Prostate gland (tissue), 2 donors: ENCODE results near the gene FUOM. TPM values are rescaled to one million over a fixed set of nuclear protein-coding genes. Genes with fewer than 3 reads are reported as not detected.
A peak's percentile ranks its signal among the peaks of the same experiment; 100 is the strongest.
"Not testable (repeated sequence)": the region's sequence is repeated elsewhere in the genome, so short reads cannot be mapped to it uniquely, and the experiment has no call there.

Experiments used
- DNase-seq: peaks from one replicate; pipeline ENCODE4 v3.0.0-alpha.2; 2019; ENCODE audit warnings: low spot score
- H3K27ac ChIP-seq, 2 donors: fragments of 200-600 bp; sonication (generic); 2 replicates each; pipeline ENCODE4 v1.5.1; 2017 to 2019
- H3K27me3 ChIP-seq: fragments of 200-600 bp; sonication (generic); replicated peaks from 2 replicates; pipeline ENCODE4 v1.5.1; 2019; ENCODE audit not compliant: insufficient read depth
- H3K36me3 ChIP-seq, 2 donors: fragments of 200-600 bp; sonication (generic); 1 replicate in 1 of 2; 2 replicates in 1 of 2; pipeline versions ENCODE4 v1.5.1 to v1.8.1; 2017 to 2019
- H3K4me1 ChIP-seq: fragments of 200-600 bp; sonication (generic); replicated peaks from 2 replicates; pipeline ENCODE4 v1.5.1; 2019
- H3K4me3 ChIP-seq, 2 donors: fragments of 200-600 bp; sonication (generic); 2 replicates each; pipeline ENCODE4 v1.5.1; 2017 to 2019
- H3K9me3 ChIP-seq: fragments of 200-600 bp; sonication (generic); 2 replicates; pipeline ENCODE4 v1.5.1; 2017
- POLR2A ChIP-seq: fragments of 450-650 bp; IDR thresholded peaks from one replicate; pipeline ENCODE4 v1.6.1; 2016; ENCODE audit warnings: antibody characterized with exemption, mild to moderate bottlenecking
- POLR2AphosphoS5 ChIP-seq: sonication (generic); formaldehyde crosslinking; IDR thresholded peaks from one replicate; pipeline ENCODE4 v1.6.1; 2017; ENCODE audit warnings: antibody characterized with exemption
- WGBS: methylation state at CpG from one replicate; pipeline ENCODE4 v1.1.5; 2018; 5-methylcytosine and 5-hydroxymethylcytosine counted together
- intact Hi-C: fragments of 100-400 bp; cut with DNase I; formaldehyde crosslinking; loops from one replicate; pipeline ENCODE4 v1.14.2; 2022
- total RNA-seq, 2 donors: library from RNA; depleted of rRNA; stranded (reverse); fragments of >200 nt; gene quantifications; one replicate each; pipeline ENCODE4 v1.1.0, GENCODE V29; 2016
- TF ChIP-seq, protein P1 (sequence below), 4 experiments: fragments of 200-600 bp in 2 of 4; fragments of 450-650 bp in 2 of 4; sonication (generic) in 2 of 4; IDR thresholded peaks; 1 replicate in 3 of 4; 2 replicates in 1 of 4; pipeline ENCODE4 v1.5.1; 2016 to 2019; ENCODE audit warnings: antibody characterized with exemption in 4 of 4, mild to moderate bottlenecking in 2 of 4, moderate library complexity in 2 of 4

FUOM gene
- total RNA-seq, 2 donors from 2014 or later: 8.7 to 11.4 TPM

DNA sequence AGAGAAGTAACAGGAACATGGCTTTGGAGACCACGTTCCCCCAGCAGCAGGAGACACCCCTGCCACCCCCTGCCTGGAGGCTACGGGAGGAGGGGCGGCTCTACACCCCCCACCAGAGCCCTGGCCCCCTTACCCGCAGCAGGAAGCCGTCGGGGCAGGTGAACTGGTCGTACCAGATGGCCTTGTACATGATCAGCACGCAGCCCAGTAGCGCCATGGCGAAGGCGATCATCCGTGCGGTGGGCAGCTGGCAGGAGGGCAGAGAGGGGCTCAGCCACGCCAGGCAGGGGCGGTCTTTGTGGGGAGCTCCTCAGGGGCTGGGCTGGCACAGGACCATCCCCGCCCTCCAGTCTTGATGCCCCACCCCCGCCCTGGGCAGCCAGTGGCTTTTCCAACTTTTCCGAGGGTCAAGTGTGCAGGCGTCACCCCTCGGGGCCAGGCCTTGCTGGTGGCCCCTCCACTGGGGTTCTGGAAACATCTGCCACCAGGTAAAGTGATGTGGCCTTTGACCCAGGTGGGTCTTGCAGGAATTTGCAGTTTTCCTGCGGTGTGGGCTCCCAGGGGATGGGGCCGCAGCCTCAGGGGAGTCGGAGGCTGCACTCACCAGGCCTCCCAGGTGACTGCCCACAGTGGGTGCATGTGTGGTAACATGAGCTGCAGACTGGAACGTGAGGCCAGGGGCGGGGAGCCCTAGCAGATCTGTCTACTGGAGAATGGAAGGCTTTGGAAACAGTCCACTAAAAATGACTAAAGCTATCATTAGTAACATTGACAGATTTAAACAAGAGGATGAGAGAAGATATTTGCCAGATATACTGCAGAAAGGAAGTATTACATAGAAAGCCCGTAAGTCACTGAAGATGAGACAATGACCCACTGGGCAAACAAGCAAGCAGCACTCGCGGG lies 30.8 kb downstream of the FUOM start:
- Histone ChIP-seq H3K9me3 (no peaks in the 10 kb centered on the region), H3K27ac (no peak overlapping the region), H3K4me3 (no peak overlapping the region), H3K27me3 (no peaks in the 10 kb centered on the region), H3K36me3 (no peaks in the 10 kb centered on the region), H3K4me1 (no peaks in the 10 kb centered on the region)
- intact Hi-C loops: no loop called here
- no peak for TF ChIP-seq POLR2A
- 31% methylated on average over 28 of the region's 28 CpGs for WGBS
- DNase-seq: no peak

DNA sequence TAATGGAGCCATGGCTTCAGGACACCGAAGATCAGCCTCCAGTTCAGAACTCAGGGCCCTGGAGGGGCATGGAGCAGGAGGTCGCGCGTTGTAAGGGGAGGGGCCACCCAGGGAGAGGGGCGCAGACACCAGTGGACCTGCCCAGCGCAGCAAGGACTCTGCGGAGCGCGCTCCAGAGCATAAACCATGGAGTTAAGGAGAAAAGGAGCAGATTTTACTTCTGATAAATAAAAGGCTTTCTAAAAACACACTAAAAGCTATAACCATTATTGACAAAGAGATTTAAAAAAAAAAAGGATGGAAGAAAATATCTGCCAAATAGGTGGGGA lies 31.6 kb downstream of the FUOM start:
- TF ChIP-seq, protein P1, sequence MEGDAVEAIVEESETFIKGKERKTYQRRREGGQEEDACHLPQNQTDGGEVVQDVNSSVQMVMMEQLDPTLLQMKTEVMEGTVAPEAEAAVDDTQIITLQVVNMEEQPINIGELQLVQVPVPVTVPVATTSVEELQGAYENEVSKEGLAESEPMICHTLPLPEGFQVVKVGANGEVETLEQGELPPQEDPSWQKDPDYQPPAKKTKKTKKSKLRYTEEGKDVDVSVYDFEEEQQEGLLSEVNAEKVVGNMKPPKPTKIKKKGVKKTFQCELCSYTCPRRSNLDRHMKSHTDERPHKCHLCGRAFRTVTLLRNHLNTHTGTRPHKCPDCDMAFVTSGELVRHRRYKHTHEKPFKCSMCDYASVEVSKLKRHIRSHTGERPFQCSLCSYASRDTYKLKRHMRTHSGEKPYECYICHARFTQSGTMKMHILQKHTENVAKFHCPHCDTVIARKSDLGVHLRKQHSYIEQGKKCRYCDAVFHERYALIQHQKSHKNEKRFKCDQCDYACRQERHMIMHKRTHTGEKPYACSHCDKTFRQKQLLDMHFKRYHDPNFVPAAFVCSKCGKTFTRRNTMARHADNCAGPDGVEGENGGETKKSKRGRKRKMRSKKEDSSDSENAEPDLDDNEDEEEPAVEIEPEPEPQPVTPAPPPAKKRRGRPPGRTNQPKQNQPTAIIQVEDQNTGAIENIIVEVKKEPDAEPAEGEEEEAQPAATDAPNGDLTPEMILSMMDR (IDR thresholded peaks at IDR 0.05): no peak
- TF ChIP-seq POLR2A (no peak), POLR2AphosphoS5 (no peak)
- H3K9me3 ChIP-seq: no peaks in the 10 kb centered on the region
- peak overlapping the region; percentile 23 to 35 for H3K4me3 ChIP-seq
- no peaks in the 10 kb centered on the region for H3K4me1 ChIP-seq
- intact Hi-C loops: no loop called here
- no peak overlapping the region for H3K27ac ChIP-seq
- H3K36me3 ChIP-seq: no peaks in the 10 kb centered on the region
- no peak for DNase-seq
- H3K27me3 ChIP-seq: no peaks in the 10 kb centered on the region
- WGBS: 32% methylated on average over 9 of the region's 9 CpGs

DNA sequence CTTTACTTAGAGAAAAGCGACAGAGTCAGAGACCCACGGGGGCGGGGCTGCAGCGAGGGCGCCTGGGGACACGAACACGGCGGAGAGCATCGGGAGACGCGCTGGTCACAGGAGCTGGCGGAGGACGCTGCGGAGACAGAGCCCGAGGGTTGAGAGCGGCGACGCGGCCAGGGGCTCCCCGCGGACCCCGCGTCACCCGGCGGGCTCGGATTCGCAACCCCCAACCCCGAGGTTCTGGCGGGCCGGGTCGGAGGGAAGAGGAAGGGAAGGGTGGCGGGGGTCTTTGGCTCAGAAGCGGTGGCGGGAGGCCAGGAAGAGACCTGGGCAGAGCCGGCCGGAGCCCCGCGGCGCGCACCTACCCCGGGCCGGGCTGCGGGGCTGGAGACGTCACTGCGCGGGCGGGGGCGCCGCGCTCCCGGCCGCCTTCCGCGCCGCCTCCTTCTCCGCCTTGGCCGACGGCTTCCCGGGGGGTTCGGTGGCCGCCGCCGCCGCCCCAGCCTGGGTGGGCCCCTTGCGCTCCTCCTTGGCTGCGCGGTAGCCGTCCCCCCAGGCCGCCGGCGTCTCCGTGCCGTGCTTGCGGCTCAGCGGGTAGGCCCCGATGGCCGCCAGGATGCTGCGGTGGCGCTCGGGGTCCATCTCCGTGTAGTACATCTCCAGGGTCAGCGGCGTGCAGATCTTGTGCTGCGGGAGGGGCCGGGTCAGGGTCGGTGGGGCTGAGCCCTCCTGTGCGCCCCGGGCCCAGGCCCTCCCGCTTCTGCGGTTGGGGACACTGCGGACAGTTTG lies 32.2 kb downstream of the FUOM start:
- TF ChIP-seq, protein P1 (IDR thresholded peaks at IDR 0.05): no peak
- no peaks in the 10 kb centered on the region for H3K36me3 ChIP-seq
- no peaks in the 10 kb centered on the region for H3K27me3 ChIP-seq
- H3K9me3 ChIP-seq: no peaks in the 10 kb centered on the region
- peak overlapping the region; percentile 23 to 35 for H3K4me3 ChIP-seq
- intact Hi-C loops: no loop called here
- H3K27ac ChIP-seq: no peak overlapping the region
- WGBS: 2% methylated on average over 51 of the region's 91 CpGs
- no peaks in the 10 kb centered on the region for H3K4me1 ChIP-seq
- DNase-seq: no peak

DNA sequence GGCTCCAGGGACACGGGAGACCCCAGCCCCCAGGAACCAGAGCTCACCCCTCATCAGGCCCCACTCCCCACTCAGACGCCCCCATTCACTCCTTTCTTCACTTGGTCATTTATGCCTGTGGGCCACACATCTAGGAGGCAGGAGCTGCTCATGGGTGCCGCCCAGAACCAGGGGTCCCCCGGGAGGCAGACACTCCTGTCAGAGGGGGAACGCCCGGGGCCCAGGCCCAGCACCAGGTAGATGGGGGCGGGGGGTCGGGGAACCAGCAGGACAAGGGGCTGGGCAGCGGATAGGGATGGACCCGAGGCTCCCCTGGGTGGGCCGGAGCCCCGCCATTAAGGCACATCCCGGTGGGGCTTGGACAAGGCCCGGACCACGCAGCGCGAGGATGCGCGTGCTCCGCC lies 33.0 kb downstream of the FUOM start:
- Histone ChIP-seq H3K4me3 (peak overlapping the region in 1 of 2 donors; percentile 35), H3K27me3 (no peaks in the 10 kb centered on the region), H3K36me3 (no peaks in the 10 kb centered on the region), H3K4me1 (no peaks in the 10 kb centered on the region), H3K27ac (no peak overlapping the region), H3K9me3 (no peaks in the 10 kb centered on the region)
- 26% methylated on average over 17 of the region's 20 CpGs for WGBS
- TF ChIP-seq POLR2AphosphoS5: no peak
- TF ChIP-seq, protein P1 (IDR thresholded peaks at IDR 0.05): no peak
- no peak for TF ChIP-seq POLR2A
- no peak for DNase-seq
- intact Hi-C loops: no loop called here

DNA sequence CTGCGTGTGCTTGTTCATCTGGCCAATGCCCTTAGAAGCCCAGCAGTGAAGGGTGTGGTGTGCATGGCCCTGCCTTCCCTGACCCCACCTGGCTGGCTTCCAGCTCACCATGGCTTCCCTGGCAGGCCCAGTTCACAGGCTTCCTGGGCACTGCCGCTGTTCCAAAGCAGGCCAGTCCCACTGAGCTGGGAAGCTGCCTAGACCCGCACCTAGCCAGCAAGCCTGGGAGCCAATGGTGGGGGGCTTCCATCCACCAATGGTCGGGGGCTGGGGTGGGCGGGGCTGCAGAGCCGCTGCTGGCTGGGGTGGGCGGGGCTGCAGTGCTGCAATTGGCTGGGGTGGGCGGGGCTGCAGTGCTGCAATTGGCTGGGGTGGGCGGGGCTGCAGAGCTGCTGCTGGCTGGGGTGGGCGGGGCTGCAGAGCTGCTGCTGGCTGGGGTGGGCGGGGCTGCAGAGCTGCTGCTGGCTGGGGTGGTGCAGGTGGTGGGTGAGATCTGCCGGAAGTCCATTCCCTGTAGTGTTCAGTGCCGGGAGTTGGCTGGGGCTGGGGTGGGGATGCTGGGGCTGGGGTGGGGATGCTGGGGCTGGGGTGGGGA lies 33.5 kb downstream of the FUOM start:
- 7% methylated on average over 9 of the region's 13 CpGs for WGBS
- peak; percentile 29 for DNase-seq
- H3K27ac ChIP-seq: no peak overlapping the region
- intact Hi-C loops: no loop called here
- TF ChIP-seq POLR2AphosphoS5 (no peak), POLR2A (no peak)
- TF ChIP-seq, protein P1 (IDR thresholded peaks at IDR 0.05): no peak
- no peaks in the 10 kb centered on the region for H3K4me1 ChIP-seq
- no peaks in the 10 kb centered on the region for H3K27me3 ChIP-seq
- H3K36me3 ChIP-seq: no peaks in the 10 kb centered on the region
- H3K4me3 ChIP-seq: no peak overlapping the region
- no peaks in the 10 kb centered on the region for H3K9me3 ChIP-seq

DNA sequence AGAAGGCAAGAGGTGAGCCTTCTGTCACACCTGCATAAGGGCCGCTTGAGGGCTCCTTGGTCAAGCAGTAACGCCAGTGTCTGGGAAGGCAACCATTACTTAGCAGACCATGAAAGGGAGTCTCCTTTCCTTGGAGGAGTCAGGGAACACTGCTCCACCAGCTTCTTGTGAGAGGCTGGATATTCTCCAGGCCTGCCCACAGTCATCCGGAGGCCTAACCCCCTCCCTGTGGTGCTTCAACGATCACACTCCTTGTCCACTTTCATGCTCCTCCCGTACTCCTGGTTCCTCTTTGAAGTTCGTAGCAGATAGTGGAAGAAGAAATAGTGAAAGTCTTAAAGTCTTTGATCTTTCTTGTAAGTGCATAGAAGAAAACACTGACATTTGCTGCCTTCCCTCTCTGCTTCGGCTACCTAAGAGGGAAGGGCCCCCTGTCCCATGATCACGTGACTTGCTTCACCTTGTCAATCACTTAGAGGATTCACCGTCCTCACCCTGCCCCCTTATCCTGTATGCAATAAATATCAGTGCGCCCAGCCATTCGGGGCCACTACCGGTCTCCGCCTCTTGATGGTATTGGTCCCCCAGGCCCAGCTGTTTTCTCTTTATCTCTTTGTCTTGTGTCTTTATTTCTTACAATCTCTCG lies 35.6 kb downstream of the FUOM start:
- DNase-seq, H3K27me3 ChIP-seq, intact Hi-C loops, H3K36me3 ChIP-seq, H3K4me1 ChIP-seq, H3K4me3 ChIP-seq, H3K9me3 ChIP-seq, H3K27ac ChIP-seq: not testable (repeated sequence)
- WGBS: 66% methylated on average over 12 of the region's 14 CpGs

DNA sequence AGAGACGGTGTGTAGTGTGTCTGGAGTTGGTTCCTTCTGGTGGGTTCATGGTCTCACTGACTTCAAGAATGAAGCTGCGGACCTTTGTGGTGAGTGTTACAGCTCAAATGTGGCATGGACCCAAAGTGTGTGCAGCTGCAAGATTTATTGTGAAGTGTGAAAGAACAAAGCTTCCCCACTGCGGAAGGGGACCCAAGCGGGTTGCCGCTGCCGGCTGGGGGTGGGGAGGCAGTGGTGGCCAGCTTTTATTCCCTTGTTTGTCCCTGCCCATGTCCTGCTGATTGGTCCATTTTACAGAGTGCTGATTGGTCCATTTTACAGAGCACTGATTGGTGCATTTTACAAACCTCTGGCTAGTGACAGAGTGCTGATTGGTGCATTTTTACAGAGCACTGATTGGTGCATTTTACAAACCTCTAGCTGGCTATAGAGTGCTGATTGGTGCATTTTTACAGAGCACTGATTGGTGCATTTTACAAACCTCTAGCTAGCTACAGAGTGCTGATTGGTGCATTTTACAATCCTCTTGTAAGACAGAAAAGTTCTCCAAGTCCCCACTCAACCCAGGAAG lies 36.9 kb downstream of the FUOM start:
- H3K4me3 ChIP-seq, H3K36me3 ChIP-seq, DNase-seq, H3K9me3 ChIP-seq, H3K4me1 ChIP-seq, intact Hi-C loops, H3K27ac ChIP-seq, H3K27me3 ChIP-seq: not testable (repeated sequence)
- 93% methylated on average over 6 of the region's 6 CpGs for WGBS
